ENCODE measurements around the gene PRKCE. TPM values are rescaled to one million over a fixed set of nuclear protein-coding genes. Genes with fewer than 3 reads are reported as not detected.

The PRKCE gene
- polyA plus RNA-seq, 1 of the 3 experiments (the other 2 are of a cell fraction), result 16.3 TPM

DNA sequence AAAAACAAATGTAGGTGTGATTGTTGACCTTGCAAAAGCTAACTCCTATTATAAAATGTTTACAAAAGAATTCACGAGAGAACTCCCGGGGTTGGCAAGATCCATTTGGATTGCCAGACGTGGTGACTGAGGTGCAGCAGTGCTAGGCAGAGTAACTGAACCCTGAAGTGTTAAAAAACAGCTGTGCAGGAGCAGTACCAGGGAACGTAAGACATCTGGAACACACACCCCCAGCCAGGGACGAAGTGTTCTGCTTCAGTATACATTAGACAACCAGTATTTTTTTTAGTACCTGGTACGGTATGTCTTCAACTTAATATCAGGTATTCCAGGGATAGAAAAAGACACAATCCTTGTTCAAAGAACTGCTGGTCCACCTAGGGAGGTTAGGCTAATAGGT, 373.6 kb downstream of the PRKCE start:
- no peak overlapping the region for H3K9ac ChIP-seq
- H3K27me3 ChIP-seq (ENCODE audit: insufficient read depth), result no peaks in the 10 kb centered on the region
- 70% methylated on average over 6 of the region's 6 CpGs for WGBS (ENCODE audit: low lambda C conversion rate)
- H3K4me1 ChIP-seq (ENCODE audit: control insufficient read depth in 1 of 2, insufficient read depth in 2 of 2, low read depth in 1 of 2, low read length in 1 of 2), result peaks cover 5 to 16% of the 10 kb centered on the region in 2 experiments; a peak in 1 of 4 replicates
- H3K9me2 ChIP-seq, result no peaks in the 10 kb centered on the region
- TF ChIP-seq EZH2phosphoT487 (IDR thresholded peaks at IDR 0.05; ENCODE audit: borderline replicate concordance, low read depth), result no peak
- no peak for TF ChIP-seq FOXJ3 (CRISPR knock-in tag; IDR thresholded peaks at IDR 0.05)
- TF ChIP-seq ELF1 (IDR thresholded peaks at IDR 0.05), result no peak
- TF ChIP-seq, protein P1, sequence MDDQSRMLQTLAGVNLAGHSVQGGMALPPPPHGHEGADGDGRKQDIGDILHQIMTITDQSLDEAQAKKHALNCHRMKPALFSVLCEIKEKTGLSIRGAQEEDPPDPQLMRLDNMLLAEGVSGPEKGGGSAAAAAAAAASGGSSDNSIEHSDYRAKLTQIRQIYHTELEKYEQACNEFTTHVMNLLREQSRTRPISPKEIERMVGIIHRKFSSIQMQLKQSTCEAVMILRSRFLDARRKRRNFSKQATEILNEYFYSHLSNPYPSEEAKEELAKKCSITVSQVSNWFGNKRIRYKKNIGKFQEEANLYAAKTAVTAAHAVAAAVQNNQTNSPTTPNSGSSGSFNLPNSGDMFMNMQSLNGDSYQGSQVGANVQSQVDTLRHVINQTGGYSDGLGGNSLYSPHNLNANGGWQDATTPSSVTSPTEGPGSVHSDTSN (IDR thresholded peaks at IDR 0.05), result no peak
- no peak for TF ChIP-seq FOSL2 (IDR thresholded peaks at IDR 0.05; ENCODE audit: borderline replicate concordance, low read depth)
- no peak for DNase-seq
- ChIA-PET POLR2A (no interaction called here), CTCF (interaction anchor here (1.0 to 4.0 kb wide), 3 partner anchors 15 to 436 kb away, joined by 3 to 19 read pairs (median 8); no protein-coding TSS in a partner anchor)
- no peak overlapping the region for H3K4me2 ChIP-seq
- H3F3A ChIP-seq (replicated peaks; ENCODE audit: insufficient read depth), result no peaks in the 10 kb centered on the region
- H4K20me1 ChIP-seq (ENCODE audit: insufficient read depth), result no peaks in the 10 kb centered on the region
- H3K79me2 ChIP-seq (ENCODE audit: insufficient read depth), result no peaks in the 10 kb centered on the region
- no peak overlapping the region for H3K4me3 ChIP-seq (ENCODE audit: low read depth in 2 of 2, low read length in 1 of 2)
- no peak overlapping the region for H3K27ac ChIP-seq (ENCODE audit: low read depth in 2 of 2, low read length in 1 of 2)
- no peak overlapping the region for H2AFZ ChIP-seq (ENCODE audit: low read depth)
- H3K9me3 ChIP-seq, result no peaks in the 10 kb centered on the region
- no peaks in the 10 kb centered on the region for H3K36me3 ChIP-seq (replicated peaks in 1 of 2; ENCODE audit: control insufficient read depth in 1 of 2, insufficient read depth in 2 of 2, low read length in 1 of 2)

DNA sequence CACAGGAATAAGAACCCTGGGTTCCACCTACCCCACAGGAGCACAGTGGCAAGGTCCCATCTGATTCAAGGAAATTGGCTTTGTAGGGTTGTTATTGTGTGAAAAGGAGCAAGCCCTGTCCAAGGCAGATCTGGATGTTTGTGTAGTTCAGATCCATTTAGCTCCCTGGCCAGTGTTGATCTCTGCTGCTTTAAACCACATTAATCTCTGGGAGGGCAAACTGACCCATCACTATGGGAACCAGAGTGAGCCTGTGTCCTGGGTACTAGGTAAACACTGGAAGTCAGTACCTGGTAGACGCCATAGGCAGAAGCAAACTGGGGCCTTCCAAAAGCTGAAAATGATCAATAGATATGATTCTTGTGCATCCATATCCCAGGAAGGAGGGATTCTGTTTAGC, 374.2 kb downstream of the PRKCE start:
- Histone ChIP-seq H3K27ac (ENCODE audit: low read depth in 2 of 2, low read length in 1 of 2) (no peak overlapping the region), H3K9me3 (no peaks in the 10 kb centered on the region), H3F3A (replicated peaks; ENCODE audit: insufficient read depth) (no peaks in the 10 kb centered on the region), H3K36me3 (replicated peaks in 1 of 2; ENCODE audit: control insufficient read depth in 1 of 2, insufficient read depth in 2 of 2, low read length in 1 of 2) (no peaks in the 10 kb centered on the region), H3K9me2 (no peaks in the 10 kb centered on the region), H3K9ac (no peak overlapping the region), H4K20me1 (ENCODE audit: insufficient read depth) (no peaks in the 10 kb centered on the region), H2AFZ (ENCODE audit: low read depth) (no peak overlapping the region), H3K27me3 (ENCODE audit: insufficient read depth) (no peaks in the 10 kb centered on the region), H3K79me2 (ENCODE audit: insufficient read depth) (no peaks in the 10 kb centered on the region), H3K4me3 (ENCODE audit: low read depth in 2 of 2, low read length in 1 of 2) (no peak overlapping the region), H3K4me2 (no peak overlapping the region), H3K4me1 (ENCODE audit: control insufficient read depth in 1 of 2, insufficient read depth in 2 of 2, low read depth in 1 of 2, low read length in 1 of 2) (peaks cover 5 to 16% of the 10 kb centered on the region in 2 experiments; a peak in 1 of 4 replicates)
- no peak for DNase-seq
- WGBS (ENCODE audit: low lambda C conversion rate), result 100% methylated on average over 1 of the region's 1 CpG
- TF ChIP-seq, protein P2, sequence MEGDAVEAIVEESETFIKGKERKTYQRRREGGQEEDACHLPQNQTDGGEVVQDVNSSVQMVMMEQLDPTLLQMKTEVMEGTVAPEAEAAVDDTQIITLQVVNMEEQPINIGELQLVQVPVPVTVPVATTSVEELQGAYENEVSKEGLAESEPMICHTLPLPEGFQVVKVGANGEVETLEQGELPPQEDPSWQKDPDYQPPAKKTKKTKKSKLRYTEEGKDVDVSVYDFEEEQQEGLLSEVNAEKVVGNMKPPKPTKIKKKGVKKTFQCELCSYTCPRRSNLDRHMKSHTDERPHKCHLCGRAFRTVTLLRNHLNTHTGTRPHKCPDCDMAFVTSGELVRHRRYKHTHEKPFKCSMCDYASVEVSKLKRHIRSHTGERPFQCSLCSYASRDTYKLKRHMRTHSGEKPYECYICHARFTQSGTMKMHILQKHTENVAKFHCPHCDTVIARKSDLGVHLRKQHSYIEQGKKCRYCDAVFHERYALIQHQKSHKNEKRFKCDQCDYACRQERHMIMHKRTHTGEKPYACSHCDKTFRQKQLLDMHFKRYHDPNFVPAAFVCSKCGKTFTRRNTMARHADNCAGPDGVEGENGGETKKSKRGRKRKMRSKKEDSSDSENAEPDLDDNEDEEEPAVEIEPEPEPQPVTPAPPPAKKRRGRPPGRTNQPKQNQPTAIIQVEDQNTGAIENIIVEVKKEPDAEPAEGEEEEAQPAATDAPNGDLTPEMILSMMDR (IDR thresholded peaks at IDR 0.05), result no peak
- TF ChIP-seq RFX5 (IDR thresholded peaks at IDR 0.05; ENCODE audit: low read length), result no peak
- no peak for TF ChIP-seq FOSL2 (IDR thresholded peaks at IDR 0.05; ENCODE audit: borderline replicate concordance, low read depth)
- no peak for TF ChIP-seq CHD2 (IDR thresholded peaks at IDR 0.05; ENCODE audit: low read length, partially characterized antibody)
- TF ChIP-seq POLR2AphosphoS5 (IDR thresholded peaks at IDR 0.05; ENCODE audit: low read depth, low read length), result no peak
- no peak for TF ChIP-seq RCOR1 (IDR thresholded peaks at IDR 0.05; ENCODE audit: low read length)
- TF ChIP-seq TAF1 (IDR thresholded peaks at IDR 0.05; ENCODE audit: borderline replicate concordance, low read depth, low read length), result no peak
- TF ChIP-seq YY1 (IDR thresholded peaks at IDR 0.05; ENCODE audit: low read depth), result no peak
- TF ChIP-seq TEAD4 (IDR thresholded peaks at IDR 0.05; ENCODE audit: borderline replicate concordance, insufficient read depth), result no peak
- TF ChIP-seq, protein P1 (IDR thresholded peaks at IDR 0.05), result no peak
- TF ChIP-seq MXI1 (IDR thresholded peaks at IDR 0.05; ENCODE audit: low read depth, low read length), result no peak
- no peak for TF ChIP-seq GATA2 (CRISPR knock-in tag; IDR thresholded peaks at IDR 0.05)
- ChIA-PET CTCF (interaction anchor here (0.6 to 2.0 kb wide), 7 partner anchors 10 to 434 kb away, joined by 3 to 7 read pairs (median 4); no protein-coding TSS in a partner anchor), POLR2A (no interaction called here)

Measured in SK-N-SH (cell line).